CD4-positive, CD25-positive, alpha-beta regulatory T cell (primary cell): ENCODE data around the gene FOXD4. TPM values are rescaled to one million over a fixed set of nuclear protein-coding genes. Genes with fewer than 3 reads are reported as not detected.
"Not testable (repeated sequence)": the region's sequence is repeated elsewhere in the genome, so short reads cannot be mapped to it uniquely, and the experiment has no call there.

Experiments used
- ATAC-seq, 2 donors: fragments of 150-1000 bp; cut with Tn5 transposase; one replicate each; pipeline ENCODE4 v1.10.0; 2021; ENCODE audit warnings: low read depth in 2 of 2, moderate number of reproducible peaks in 2 of 2, moderate library complexity in 1 of 2
- DNase-seq, 3 donors: peaks; one replicate each; pipeline versions ENCODE4 v3.0.0 to v3.0.0-alpha.2; 2012 to 2022; ENCODE audit warnings: mixed read lengths in 1 of 3
- H3K27ac ChIP-seq: one replicate; pipeline ENCODE4 v1.7.0; 2013; ENCODE audit warnings: mild to moderate bottlenecking, low read length; ENCODE audit not compliant: insufficient read depth, poor library complexity, severe bottlenecking
- H3K27me3 ChIP-seq: one replicate; pipeline ENCODE4 v1.7.0; 2013; ENCODE audit warnings: low read length; ENCODE audit not compliant: control insufficient read depth, insufficient read depth
- H3K36me3 ChIP-seq: one replicate; pipeline ENCODE4 v1.7.0; 2013; ENCODE audit warnings: mild to moderate bottlenecking, low read length, moderate library complexity; ENCODE audit not compliant: control insufficient read depth, insufficient read depth
- H3K4me1 ChIP-seq: 2 replicates; pipeline ENCODE4 v1.7.0; 2013; ENCODE audit warnings: mild to moderate bottlenecking, low read length; ENCODE audit not compliant: insufficient read depth, control insufficient read depth, poor library complexity, severe bottlenecking
- H3K4me3 ChIP-seq: one replicate; pipeline ENCODE4 v1.7.0; 2013; ENCODE audit warnings: low read depth, mild to moderate bottlenecking, low read length, moderate library complexity
- H3K9me3 ChIP-seq, 2 experiments: 1 replicate in 1 of 2; 2 replicates in 1 of 2; pipeline ENCODE4 v1.7.0; 2013; ENCODE audit warnings: low read length in 2 of 2, mild to moderate bottlenecking in 1 of 2, moderate library complexity in 1 of 2; ENCODE audit not compliant: control insufficient read depth in 2 of 2
- H3K27ac Mint-ChIP-seq, 3 donors: one replicate each; pipeline ENCODE4 v1.8.0; 2020 to 2022; ENCODE audit warnings: mild to moderate bottlenecking in 3 of 3, mixed read lengths in 3 of 3, moderate library complexity in 2 of 3
- H3K27me3 Mint-ChIP-seq: one replicate; pipeline ENCODE4 v1.8.0; 2022; ENCODE audit warnings: mild to moderate bottlenecking, mixed read lengths
- H3K36me3 Mint-ChIP-seq: one replicate; pipeline ENCODE4 v1.8.0; 2020; ENCODE audit warnings: mixed read lengths
- H3K4me1 Mint-ChIP-seq, 4 donors: one replicate each; pipeline ENCODE4 v1.8.0; 2020 to 2022; ENCODE audit warnings: mixed read lengths in 4 of 4, mild to moderate bottlenecking in 1 of 4
- H3K4me3 Mint-ChIP-seq, 4 donors: one replicate each; pipeline ENCODE4 v1.8.0; 2020 to 2022; ENCODE audit warnings: mild to moderate bottlenecking in 4 of 4, mixed read lengths in 4 of 4, moderate library complexity in 3 of 4
- H3K9me3 Mint-ChIP-seq, 7 donors: one replicate each; pipeline ENCODE4 v1.8.0; 2020 to 2022; ENCODE audit warnings: mixed read lengths in 7 of 7, mild to moderate bottlenecking in 3 of 7, moderate library complexity in 2 of 7
- polyA plus RNA-seq, 4 donors: library from polyadenylated mRNA; unstranded; fragments of 300-500 nt; fragmentation: Illumina TruSeq; gene quantifications; one replicate each; pipeline ENCODE4 v1.2.3, GENCODE V29; 2021
- total RNA-seq: library from RNA; stranded (reverse); gene quantifications from one replicate; pipeline ENCODE4 v1.2.3, GENCODE V29; 2022

The FOXD4 gene
- total and polyA plus RNA-seq, 5 donors from 2014 or later, result 0.32 TPM; not detected in 4

GRCh38 chr9:114267-115117 is 3.7 kb downstream of the FOXD4 start:
- H3K9me3 ChIP-seq, H3K27ac Mint-ChIP-seq, H3K36me3 Mint-ChIP-seq, H3K9me3 Mint-ChIP-seq, H3K36me3 ChIP-seq, H3K27ac ChIP-seq: not testable (repeated sequence)
- peak overlapping the region; percentile 34 to 74 (median 64) for H3K4me3 Mint-ChIP-seq
- Histone ChIP-seq H3K4me1 (peaks cover 20% of the 10 kb centered on the region), H3K27me3 (peaks cover 11% of the 10 kb centered on the region), H3K4me3 (peak overlapping the region; percentile 37)
- DNase-seq (peak in 1 of 3 donors; percentile 18), ATAC-seq (peak in 1 of 2 donors; percentile 30)
- peaks cover 5 to 24% (median 15%) of the 10 kb centered on the region in 4 donors for H3K4me1 Mint-ChIP-seq
- H3K27me3 Mint-ChIP-seq, result peaks cover 53% of the 10 kb centered on the region

GRCh38 chr9:113468-114266 is 4.5 kb downstream of the FOXD4 start:
- Histone ChIP-seq H3K27me3 (peaks cover 14% of the 10 kb centered on the region), H3K4me1 (peaks cover 20% of the 10 kb centered on the region)
- H3K27ac ChIP-seq, H3K36me3 ChIP-seq, H3K9me3 Mint-ChIP-seq, H3K27ac Mint-ChIP-seq, H3K4me3 ChIP-seq, H3K36me3 Mint-ChIP-seq, H3K9me3 ChIP-seq: not testable (repeated sequence)
- DNase-seq, result peak in 1 of 3 donors; percentile 40
- peaks cover 5 to 27% (median 15%) of the 10 kb centered on the region in 4 donors for H3K4me1 Mint-ChIP-seq
- H3K4me3 Mint-ChIP-seq, result peak overlapping the region in 2 of 4 donors; percentile 70 to 74
- peaks cover 58% of the 10 kb centered on the region for H3K27me3 Mint-ChIP-seq
- peak; percentile 40 to 48 for ATAC-seq

GRCh38 chr9:112589-113467 is 5.4 kb downstream of the FOXD4 start:
- not testable (repeated sequence) for ATAC-seq, H3K36me3 ChIP-seq, H3K4me3 ChIP-seq, DNase-seq, H3K27ac Mint-ChIP-seq, H3K9me3 Mint-ChIP-seq, H3K27ac ChIP-seq, H3K9me3 ChIP-seq, H3K36me3 Mint-ChIP-seq
- peaks cover 16% of the 10 kb centered on the region for H3K27me3 ChIP-seq
- Mint-ChIP-seq H3K27me3 (peaks cover 59% of the 10 kb centered on the region), H3K4me3 (peak overlapping the region; percentile 31 to 64 (median 45)), H3K4me1 (peaks cover 5 to 23% (median 12%) of the 10 kb centered on the region in 4 donors)
- peaks cover 20% of the 10 kb centered on the region for H3K4me1 ChIP-seq

- H3K9me3 ChIP-seq, H3K36me3 ChIP-seq, DNase-seq, H3K4me3 Mint-ChIP-seq, H3K27ac ChIP-seq, H3K4me3 ChIP-seq, H3K9me3 Mint-ChIP-seq, H3K27ac Mint-ChIP-seq, ATAC-seq, H3K36me3 Mint-ChIP-seq: not testable (repeated sequence)
- Mint-ChIP-seq H3K4me1 (peaks cover 5 to 14% (median 7%) of the 10 kb centered on the region in 4 donors), H3K27me3 (peaks cover 58% of the 10 kb centered on the region)
- Histone ChIP-seq H3K4me1 (peaks cover 20% of the 10 kb centered on the region), H3K27me3 (peaks cover 16% of the 10 kb centered on the region)
Observed at GRCh38 chr9:110672-111071, 7.5 kb downstream of the FOXD4 start.

- not testable (repeated sequence) for H3K9me3 ChIP-seq, ATAC-seq, H3K4me3 ChIP-seq, H3K9me3 Mint-ChIP-seq, H3K4me1 Mint-ChIP-seq, H3K27ac ChIP-seq, H3K36me3 ChIP-seq, H3K27ac Mint-ChIP-seq, DNase-seq, H3K36me3 Mint-ChIP-seq
- H3K4me1 ChIP-seq, result peaks cover 15% of the 10 kb centered on the region
- Mint-ChIP-seq H3K27me3 (peaks cover 54% of the 10 kb centered on the region), H3K4me3 (peak overlapping the region in 1 of 4 donors; percentile 38)
- H3K27me3 ChIP-seq, result peaks cover 13% of the 10 kb centered on the region
Observed at GRCh38 chr9:109540-109939, 8.7 kb downstream of the FOXD4 start.

GRCh38 chr9:108742-109495 is 9.3 kb downstream of the FOXD4 start:
- not testable (repeated sequence) for H3K27ac ChIP-seq, H3K9me3 Mint-ChIP-seq, H3K36me3 Mint-ChIP-seq, ATAC-seq, H3K4me3 ChIP-seq, H3K27ac Mint-ChIP-seq, H3K4me1 ChIP-seq, DNase-seq, H3K9me3 ChIP-seq, H3K4me3 Mint-ChIP-seq, H3K4me1 Mint-ChIP-seq, H3K36me3 ChIP-seq
- peaks cover 58% of the 10 kb centered on the region for H3K27me3 Mint-ChIP-seq
- H3K27me3 ChIP-seq, result peaks cover 12% of the 10 kb centered on the region

- H3K36me3 Mint-ChIP-seq, result not testable (repeated sequence)
- peaks cover 48% of the 10 kb centered on the region for H3K27me3 Mint-ChIP-seq
Observed at GRCh38 chr9:105991-106390, 12.2 kb downstream of the FOXD4 start.

More at GRCh38 chr9:105991-106390, 12.2 kb downstream of the FOXD4 start:
- H3K9me3 Mint-ChIP-seq, H3K4me3 ChIP-seq, H3K36me3 ChIP-seq, ATAC-seq, H3K4me3 Mint-ChIP-seq, H3K9me3 ChIP-seq, H3K27ac Mint-ChIP-seq, H3K27ac ChIP-seq, H3K27me3 ChIP-seq, H3K4me1 Mint-ChIP-seq, DNase-seq, H3K4me1 ChIP-seq: not testable (repeated sequence)
